ENCODE results near the gene FXYD4. TPM values are rescaled to one million over a fixed set of nuclear protein-coding genes. Genes with fewer than 3 reads are reported as not detected.
"Not testable (repeated sequence)": the region's sequence is repeated elsewhere in the genome, so short reads cannot be mapped to it uniquely, and the experiment has no call there.

Gene FXYD4
- total RNA-seq, 3 donors from 2014 or later, result not detected

DNA sequence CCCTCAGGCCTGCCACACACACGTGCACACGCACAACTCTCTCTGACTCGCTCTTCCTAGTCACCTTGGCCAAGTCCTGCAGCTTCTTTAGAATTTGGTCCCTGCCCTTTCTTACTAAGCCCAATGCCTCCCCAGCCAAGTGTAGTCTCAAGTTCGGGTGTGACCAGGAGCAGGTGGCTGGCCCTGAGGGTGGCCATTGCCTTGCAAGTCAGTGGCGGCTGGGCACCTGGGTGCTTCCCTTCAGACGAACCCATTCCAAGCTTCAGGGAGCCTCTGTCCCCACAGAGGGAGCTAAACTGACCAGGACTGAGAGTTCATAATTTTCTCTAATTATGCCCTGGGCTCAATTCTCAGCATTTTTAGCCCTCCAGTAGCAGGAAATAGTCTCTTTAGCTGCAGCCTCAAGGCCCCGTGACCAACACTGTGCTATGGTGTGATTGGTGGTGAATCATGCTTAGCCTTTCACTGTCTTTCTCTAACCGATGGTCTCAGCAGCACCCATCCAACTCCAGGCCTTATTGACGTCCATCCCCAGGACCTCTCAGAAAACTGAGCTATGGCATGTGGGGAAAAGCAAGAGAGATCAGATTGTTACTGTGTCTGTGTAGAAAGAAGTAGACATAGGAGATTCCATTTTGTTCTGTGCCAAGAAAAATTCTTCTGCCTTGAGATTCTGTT lies 34.7 kb upstream of the FXYD4 start:
- H3K9me3 ChIP-seq, result no peaks in the 10 kb centered on the region
- ATAC-seq (peak; percentile 78), DNase-seq (no peak)
- H3K4me3 ChIP-seq, result no peak overlapping the region
- H3K4me1 ChIP-seq (ENCODE audit: low read depth), result no peaks in the 10 kb centered on the region
- TF ChIP-seq, protein P1, sequence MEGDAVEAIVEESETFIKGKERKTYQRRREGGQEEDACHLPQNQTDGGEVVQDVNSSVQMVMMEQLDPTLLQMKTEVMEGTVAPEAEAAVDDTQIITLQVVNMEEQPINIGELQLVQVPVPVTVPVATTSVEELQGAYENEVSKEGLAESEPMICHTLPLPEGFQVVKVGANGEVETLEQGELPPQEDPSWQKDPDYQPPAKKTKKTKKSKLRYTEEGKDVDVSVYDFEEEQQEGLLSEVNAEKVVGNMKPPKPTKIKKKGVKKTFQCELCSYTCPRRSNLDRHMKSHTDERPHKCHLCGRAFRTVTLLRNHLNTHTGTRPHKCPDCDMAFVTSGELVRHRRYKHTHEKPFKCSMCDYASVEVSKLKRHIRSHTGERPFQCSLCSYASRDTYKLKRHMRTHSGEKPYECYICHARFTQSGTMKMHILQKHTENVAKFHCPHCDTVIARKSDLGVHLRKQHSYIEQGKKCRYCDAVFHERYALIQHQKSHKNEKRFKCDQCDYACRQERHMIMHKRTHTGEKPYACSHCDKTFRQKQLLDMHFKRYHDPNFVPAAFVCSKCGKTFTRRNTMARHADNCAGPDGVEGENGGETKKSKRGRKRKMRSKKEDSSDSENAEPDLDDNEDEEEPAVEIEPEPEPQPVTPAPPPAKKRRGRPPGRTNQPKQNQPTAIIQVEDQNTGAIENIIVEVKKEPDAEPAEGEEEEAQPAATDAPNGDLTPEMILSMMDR (IDR thresholded peaks at IDR 0.05), result no peak
- intact Hi-C loops (cut with DNase I, micrococcal nuclease), result no loop called here
- H3K36me3 ChIP-seq (ENCODE audit: low read depth), result no peaks in the 10 kb centered on the region

- DNase-seq; H3K36me3 ChIP-seq (ENCODE audit: low read depth); H3K4me1 ChIP-seq (ENCODE audit: low read depth); H3K4me3 ChIP-seq; ATAC-seq; H3K9me3 ChIP-seq; intact Hi-C loops (cut with DNase I, micrococcal nuclease): not testable (repeated sequence)
Observed at GRCh38 chr10:43337536-43337935, 33.9 kb upstream of the FXYD4 start.

GRCh38 chr10:43338117-43338516 lies 33.3 kb upstream of the FXYD4 start:
- Histone ChIP-seq H3K36me3 (ENCODE audit: low read depth) (no peaks in the 10 kb centered on the region), H3K4me1 (ENCODE audit: low read depth) (no peaks in the 10 kb centered on the region), H3K9me3 (no peaks in the 10 kb centered on the region), H3K4me3 (no peak overlapping the region)
- intact Hi-C loops (cut with DNase I, micrococcal nuclease), result no loop called here
- no peak for DNase-seq
- ATAC-seq, result no peak
- TF ChIP-seq, protein P1 (IDR thresholded peaks at IDR 0.05), result no peak

- intact Hi-C loops (cut with DNase I, micrococcal nuclease), result no loop called here
- Histone ChIP-seq H3K9me3 (no peaks in the 10 kb centered on the region), H3K4me3 (no peak overlapping the region), H3K36me3 (ENCODE audit: low read depth) (no peaks in the 10 kb centered on the region), H3K4me1 (ENCODE audit: low read depth) (no peaks in the 10 kb centered on the region)
- no peak for ATAC-seq
- TF ChIP-seq, protein P1 (IDR thresholded peaks at IDR 0.05), result no peak
- DNase-seq, result no peak
Observed at GRCh38 chr10:43339136-43339535, 32.3 kb upstream of the FXYD4 start.

- H3K9me3 ChIP-seq, result no peaks in the 10 kb centered on the region
- intact Hi-C loops (cut with DNase I, micrococcal nuclease), result loop anchor here in 1 of 2 donors (10.0 kb wide), 1 partner anchor 45 kb away; no protein-coding TSS in a partner anchor
- H3K4me3 ChIP-seq, result no peak overlapping the region
- no peaks in the 10 kb centered on the region for H3K4me1 ChIP-seq (ENCODE audit: low read depth)
- no peaks in the 10 kb centered on the region for H3K36me3 ChIP-seq (ENCODE audit: low read depth)
- no peak for ATAC-seq
- DNase-seq, result no peak
- TF ChIP-seq, protein P1 (IDR thresholded peaks at IDR 0.05), result no peak
Observed at GRCh38 chr10:43340101-43340500, 31.3 kb upstream of the FXYD4 start.

- ATAC-seq (peak; percentile 79), DNase-seq (no peak)
- Histone ChIP-seq H3K9me3 (no peaks in the 10 kb centered on the region), H3K36me3 (ENCODE audit: low read depth) (no peaks in the 10 kb centered on the region), H3K4me1 (ENCODE audit: low read depth) (no peaks in the 10 kb centered on the region), H3K4me3 (no peak overlapping the region)
- TF ChIP-seq, protein P1 (IDR thresholded peaks at IDR 0.05), result no peak
- intact Hi-C loops (cut with DNase I, micrococcal nuclease), result loop anchor here in 1 of 2 donors (10.0 kb wide), 1 partner anchor 46 kb away; no protein-coding TSS in a partner anchor
Observed at GRCh38 chr10:43340619-43341018, 30.8 kb upstream of the FXYD4 start.
